Measurements from ENCODE around the gene SFTPA1.

GRCh38 chr10:79601939-79602338 lies 8.8 kb upstream of the SFTPA1 start:
- TF ChIP-seq TAF1 (IDR thresholded peaks at IDR 0.05; ENCODE audit: low read depth) = no peak
- no peak for TF ChIP-seq MAX (IDR thresholded peaks at IDR 0.05)
- TF ChIP-seq REST (IDR thresholded peaks at IDR 0.05; ENCODE audit: low read depth) = no peak
- no peak for TF ChIP-seq TEAD4 (IDR thresholded peaks at IDR 0.05)
